ENCODE measurements around the gene IGLON5. TPM values are rescaled to one million over a fixed set of nuclear protein-coding genes. Genes with fewer than 3 reads are reported as not detected.

IGLON5 gene
- total RNA-seq, 1 experiment from 2014 or later, result not detected

DNA sequence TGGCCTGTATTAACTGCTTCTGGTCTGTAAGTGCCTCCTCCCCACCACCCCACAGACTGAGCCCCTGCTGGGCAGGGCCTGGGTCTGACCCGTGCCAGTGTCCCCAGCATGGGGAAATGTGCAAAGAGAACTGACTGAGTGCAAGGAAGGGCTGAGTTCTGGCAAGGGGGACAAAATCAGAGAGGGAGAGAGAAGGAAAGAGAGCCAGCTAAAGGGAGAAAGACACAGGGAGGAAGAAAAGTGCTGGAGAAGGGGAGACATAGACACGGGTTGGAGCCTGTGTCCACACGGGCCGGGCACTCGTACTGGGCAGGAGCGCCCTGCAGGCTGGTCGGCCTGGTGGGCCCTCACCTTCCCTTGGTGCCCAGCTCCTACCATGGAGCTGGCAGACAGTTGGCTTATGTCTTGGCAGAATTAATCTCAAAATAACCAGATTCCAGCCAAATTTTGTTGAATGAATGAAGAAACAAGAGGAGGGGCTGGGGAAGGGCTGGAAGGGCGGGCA, 59.8 kb downstream of the IGLON5 start:
- Histone ChIP-seq H3K4me1 (ENCODE audit: control insufficient read depth in 1 of 2, insufficient read depth in 2 of 2, low read length in 2 of 2) (peaks cover 5 to 17% of the 10 kb centered on the region in 2 experiments; a peak in 3 of 4 replicates), H4K20me1 (ENCODE audit: insufficient read depth) (no peaks in the 10 kb centered on the region), H2AFZ (ENCODE audit: low read depth, low read length, poor library complexity, severe bottlenecking) (no peak overlapping the region), H3K9ac (ENCODE audit: low read length) (no peak overlapping the region), H3K9me3 (ENCODE audit: control insufficient read depth in 1 of 2, insufficient read depth in 1 of 2, low read depth in 1 of 2, low read length in 2 of 2) (no peaks in the 10 kb centered on the region), H3K27ac (ENCODE audit: low read depth, low read length) (no peak overlapping the region), H3K79me2 (ENCODE audit: insufficient read depth, low read length) (peaks cover 4% of the 10 kb centered on the region; the same call in 1 of the 2 replicates), H3K36me3 (ENCODE audit: control insufficient read depth in 1 of 2, insufficient read depth in 2 of 2, low read length in 2 of 2) (no peaks in the 10 kb centered on the region), H3K27me3 (ENCODE audit: insufficient read depth, low read length) (no peaks in the 10 kb centered on the region), H3K9me2 (ENCODE audit: insufficient read depth) (no peaks in the 10 kb centered on the region), H3K4me2 (ENCODE audit: low read length) (no peak overlapping the region), H3K4me3 (replicated peaks in 1 of 2; ENCODE audit: low read depth in 1 of 2, low read length in 2 of 2) (no peak overlapping the region)
- ChIA-PET CTCF (no interaction called here), RAD21 (ENCODE audit: low non-redundant PET in 1 of 2, low total read pairs in 2 of 2, uncharacterized antibody in 2 of 2, unreplicated experiment in 2 of 2) (no interaction called here), POLR2A (interaction anchor here (1.3 kb wide), 1 partner anchor 23 kb away, joined by 4 read pairs; no protein-coding TSS in a partner anchor)
- ATAC-seq (no peak), DNase-seq (ENCODE audit: low read depth, low spot score) (no peak)
- TF ChIP-seq, protein P1, sequence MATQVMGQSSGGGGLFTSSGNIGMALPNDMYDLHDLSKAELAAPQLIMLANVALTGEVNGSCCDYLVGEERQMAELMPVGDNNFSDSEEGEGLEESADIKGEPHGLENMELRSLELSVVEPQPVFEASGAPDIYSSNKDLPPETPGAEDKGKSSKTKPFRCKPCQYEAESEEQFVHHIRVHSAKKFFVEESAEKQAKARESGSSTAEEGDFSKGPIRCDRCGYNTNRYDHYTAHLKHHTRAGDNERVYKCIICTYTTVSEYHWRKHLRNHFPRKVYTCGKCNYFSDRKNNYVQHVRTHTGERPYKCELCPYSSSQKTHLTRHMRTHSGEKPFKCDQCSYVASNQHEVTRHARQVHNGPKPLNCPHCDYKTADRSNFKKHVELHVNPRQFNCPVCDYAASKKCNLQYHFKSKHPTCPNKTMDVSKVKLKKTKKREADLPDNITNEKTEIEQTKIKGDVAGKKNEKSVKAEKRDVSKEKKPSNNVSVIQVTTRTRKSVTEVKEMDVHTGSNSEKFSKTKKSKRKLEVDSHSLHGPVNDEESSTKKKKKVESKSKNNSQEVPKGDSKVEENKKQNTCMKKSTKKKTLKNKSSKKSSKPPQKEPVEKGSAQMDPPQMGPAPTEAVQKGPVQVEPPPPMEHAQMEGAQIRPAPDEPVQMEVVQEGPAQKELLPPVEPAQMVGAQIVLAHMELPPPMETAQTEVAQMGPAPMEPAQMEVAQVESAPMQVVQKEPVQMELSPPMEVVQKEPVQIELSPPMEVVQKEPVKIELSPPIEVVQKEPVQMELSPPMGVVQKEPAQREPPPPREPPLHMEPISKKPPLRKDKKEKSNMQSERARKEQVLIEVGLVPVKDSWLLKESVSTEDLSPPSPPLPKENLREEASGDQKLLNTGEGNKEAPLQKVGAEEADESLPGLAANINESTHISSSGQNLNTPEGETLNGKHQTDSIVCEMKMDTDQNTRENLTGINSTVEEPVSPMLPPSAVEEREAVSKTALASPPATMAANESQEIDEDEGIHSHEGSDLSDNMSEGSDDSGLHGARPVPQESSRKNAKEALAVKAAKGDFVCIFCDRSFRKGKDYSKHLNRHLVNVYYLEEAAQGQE (IDR thresholded peaks at IDR 0.05; ENCODE audit: low read depth), result no peak
- TF ChIP-seq TCF7L2 (IDR thresholded peaks at IDR 0.05; ENCODE audit: borderline replicate concordance, extremely low read depth, insufficient read depth, insufficient read length), result no peak
- no peak for TF ChIP-seq EGR1 (IDR thresholded peaks at IDR 0.05; ENCODE audit: low read depth)
- TF ChIP-seq ZNF274 (IDR thresholded peaks at IDR 0.05; ENCODE audit: low read depth, low read length), result no peak
- TF ChIP-seq JUND (IDR thresholded peaks at IDR 0.05), result no peak
- TF ChIP-seq SIN3A (IDR thresholded peaks at IDR 0.05; ENCODE audit: low read depth), result no peak
- no peak for TF ChIP-seq RAD21 (IDR thresholded peaks at IDR 0.05; ENCODE audit: low read depth)
- no peak for TF ChIP-seq SRF (IDR thresholded peaks at IDR 0.05; ENCODE audit: low read depth)
- TF ChIP-seq, protein P2, sequence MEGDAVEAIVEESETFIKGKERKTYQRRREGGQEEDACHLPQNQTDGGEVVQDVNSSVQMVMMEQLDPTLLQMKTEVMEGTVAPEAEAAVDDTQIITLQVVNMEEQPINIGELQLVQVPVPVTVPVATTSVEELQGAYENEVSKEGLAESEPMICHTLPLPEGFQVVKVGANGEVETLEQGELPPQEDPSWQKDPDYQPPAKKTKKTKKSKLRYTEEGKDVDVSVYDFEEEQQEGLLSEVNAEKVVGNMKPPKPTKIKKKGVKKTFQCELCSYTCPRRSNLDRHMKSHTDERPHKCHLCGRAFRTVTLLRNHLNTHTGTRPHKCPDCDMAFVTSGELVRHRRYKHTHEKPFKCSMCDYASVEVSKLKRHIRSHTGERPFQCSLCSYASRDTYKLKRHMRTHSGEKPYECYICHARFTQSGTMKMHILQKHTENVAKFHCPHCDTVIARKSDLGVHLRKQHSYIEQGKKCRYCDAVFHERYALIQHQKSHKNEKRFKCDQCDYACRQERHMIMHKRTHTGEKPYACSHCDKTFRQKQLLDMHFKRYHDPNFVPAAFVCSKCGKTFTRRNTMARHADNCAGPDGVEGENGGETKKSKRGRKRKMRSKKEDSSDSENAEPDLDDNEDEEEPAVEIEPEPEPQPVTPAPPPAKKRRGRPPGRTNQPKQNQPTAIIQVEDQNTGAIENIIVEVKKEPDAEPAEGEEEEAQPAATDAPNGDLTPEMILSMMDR (IDR thresholded peaks at IDR 0.05 in 2 of 3, conservative IDR thresholded peaks at IDR 0.05 in 1 of 3; ENCODE audit: borderline replicate concordance in 1 of 3, insufficient read depth in 1 of 3, low read depth in 2 of 3, low read length in 2 of 3), result no peak
- no peak for TF ChIP-seq EZH2 (IDR thresholded peaks at IDR 0.05)
- no peak for TF ChIP-seq ZFX (IDR thresholded peaks at IDR 0.05)
- TF ChIP-seq POLR2AphosphoS5 (IDR thresholded peaks at IDR 0.05; ENCODE audit: low read depth, low read length), result no peak
- no peak for TF ChIP-seq YY1 (IDR thresholded peaks at IDR 0.05; ENCODE audit: extremely low read depth, insufficient replicate concordance, low read depth, low read length)
- no peak for TF ChIP-seq POLR2A (IDR thresholded peaks at IDR 0.05; ENCODE audit: borderline replicate concordance, extremely low read depth, insufficient read depth, insufficient read length)
- TF ChIP-seq CEBPB (IDR thresholded peaks at IDR 0.05; ENCODE audit: low read depth), result no peak
- TF ChIP-seq, protein P3, sequence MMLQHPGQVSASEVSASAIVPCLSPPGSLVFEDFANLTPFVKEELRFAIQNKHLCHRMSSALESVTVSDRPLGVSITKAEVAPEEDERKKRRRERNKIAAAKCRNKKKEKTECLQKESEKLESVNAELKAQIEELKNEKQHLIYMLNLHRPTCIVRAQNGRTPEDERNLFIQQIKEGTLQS (IDR thresholded peaks at IDR 0.05), result no peak
- TF ChIP-seq, protein P4, sequence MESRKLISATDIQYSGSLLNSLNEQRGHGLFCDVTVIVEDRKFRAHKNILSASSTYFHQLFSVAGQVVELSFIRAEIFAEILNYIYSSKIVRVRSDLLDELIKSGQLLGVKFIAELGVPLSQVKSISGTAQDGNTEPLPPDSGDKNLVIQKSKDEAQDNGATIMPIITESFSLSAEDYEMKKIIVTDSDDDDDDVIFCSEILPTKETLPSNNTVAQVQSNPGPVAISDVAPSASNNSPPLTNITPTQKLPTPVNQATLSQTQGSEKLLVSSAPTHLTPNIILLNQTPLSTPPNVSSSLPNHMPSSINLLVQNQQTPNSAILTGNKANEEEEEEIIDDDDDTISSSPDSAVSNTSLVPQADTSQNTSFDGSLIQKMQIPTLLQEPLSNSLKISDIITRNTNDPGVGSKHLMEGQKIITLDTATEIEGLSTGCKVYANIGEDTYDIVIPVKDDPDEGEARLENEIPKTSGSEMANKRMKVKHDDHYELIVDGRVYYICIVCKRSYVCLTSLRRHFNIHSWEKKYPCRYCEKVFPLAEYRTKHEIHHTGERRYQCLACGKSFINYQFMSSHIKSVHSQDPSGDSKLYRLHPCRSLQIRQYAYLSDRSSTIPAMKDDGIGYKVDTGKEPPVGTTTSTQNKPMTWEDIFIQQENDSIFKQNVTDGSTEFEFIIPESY (IDR thresholded peaks at IDR 0.05; ENCODE audit: extremely low read depth, insufficient replicate concordance, low read length), result no peak
- no peak for TF ChIP-seq SP1 (IDR thresholded peaks at IDR 0.05; ENCODE audit: low read depth)
- TF ChIP-seq EZH2phosphoT487 (IDR thresholded peaks at IDR 0.05; ENCODE audit: borderline replicate concordance), result no peak
- no TSS peak for BruUV-seq (replicated peaks)
- intact Hi-C loops (cut with micrococcal nuclease), result no loop called here
